Transverse colon (tissue), 4 donors: ENCODE data around the gene RAPGEF3.

Source experiments
- CTCF ChIP-seq, 5 experiments: fragments of 200-600 bp in 3 of 5; fragments of 450-650 bp in 2 of 5; sonication (generic) in 3 of 5; IDR thresholded peaks; 1 replicate in 2 of 5; 2 replicates in 3 of 5; pipeline ENCODE4 v1.5.1; 2016 to 2017; ENCODE audit warnings: antibody characterized with exemption in 5 of 5, inconsistent platforms in 3 of 5, mild to moderate bottlenecking in 2 of 5, moderate library complexity in 1 of 5
- EP300 ChIP-seq: sonication (generic); formaldehyde crosslinking; IDR thresholded peaks from one replicate; pipeline ENCODE4 v1.6.1; 2017; ENCODE audit warnings: antibody characterized with exemption, low read depth
- POLR2A ChIP-seq: fragments of 450-650 bp; IDR thresholded peaks from one replicate; pipeline ENCODE4 v1.6.1; 2016; ENCODE audit warnings: antibody characterized with exemption, mild to moderate bottlenecking, moderate library complexity
- POLR2AphosphoS5 ChIP-seq, 3 donors: sonication (generic); formaldehyde crosslinking; IDR thresholded peaks; one replicate each; pipeline ENCODE4 v1.6.1; 2016; ENCODE audit warnings: antibody characterized with exemption in 3 of 3

GRCh38 chr12:47689215-47689614, 69.5 kb downstream of the RAPGEF3 start:
- no peak for TF ChIP-seq CTCF (IDR thresholded peaks at IDR 0.05)
- TF ChIP-seq POLR2A, result no peak
- no peak for TF ChIP-seq EP300
- no peak for TF ChIP-seq POLR2AphosphoS5 (IDR thresholded peaks at IDR 0.05)
